ENCODE measurements around the gene PHKG2. TPM values are rescaled to one million over a fixed set of nuclear protein-coding genes. Genes with fewer than 3 reads are reported as not detected.

Gene PHKG2
- total RNA-seq, 4 donors from 2014 or later: 38.9 to 94.1 (median 57.7) TPM

DNA sequence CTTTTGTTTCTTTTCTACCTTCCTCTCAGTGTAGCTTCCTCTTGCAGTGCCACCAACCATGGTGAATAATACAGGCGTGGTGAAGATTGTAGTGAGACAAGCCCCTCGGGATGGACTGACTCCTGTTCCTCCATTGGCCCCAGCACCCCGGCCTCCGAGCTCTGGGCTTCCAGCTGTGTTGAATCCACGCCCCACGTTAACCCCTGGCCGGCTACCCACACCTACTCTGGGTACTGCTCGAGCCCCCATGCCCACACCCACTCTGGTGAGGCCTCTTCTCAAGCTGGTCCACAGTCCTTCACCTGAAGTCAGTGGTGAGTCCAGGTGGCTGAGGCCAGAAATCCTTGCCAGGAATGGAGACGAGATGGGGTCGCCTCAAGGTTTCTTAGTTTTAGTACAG lies 25.3 kb upstream of the PHKG2 start:
- H3K4me1 ChIP-seq: peaks cover 0 to 17% (median 1%) of the 10 kb centered on the region in 4 donors
- H3K27ac ChIP-seq: peak overlapping the region in 1 of 4 donors; percentile 22
- H3K9me3 ChIP-seq: no peaks in the 10 kb centered on the region
- DNase-seq: peak in 2 of 3 donors; percentile 42 to 45
- H3K36me3 ChIP-seq: peaks cover 0 to 82% (median 3%) of the 10 kb centered on the region in 3 donors
- no peak for TF ChIP-seq POLR2A (IDR thresholded peaks at IDR 0.05)
- TF ChIP-seq, protein P1, sequence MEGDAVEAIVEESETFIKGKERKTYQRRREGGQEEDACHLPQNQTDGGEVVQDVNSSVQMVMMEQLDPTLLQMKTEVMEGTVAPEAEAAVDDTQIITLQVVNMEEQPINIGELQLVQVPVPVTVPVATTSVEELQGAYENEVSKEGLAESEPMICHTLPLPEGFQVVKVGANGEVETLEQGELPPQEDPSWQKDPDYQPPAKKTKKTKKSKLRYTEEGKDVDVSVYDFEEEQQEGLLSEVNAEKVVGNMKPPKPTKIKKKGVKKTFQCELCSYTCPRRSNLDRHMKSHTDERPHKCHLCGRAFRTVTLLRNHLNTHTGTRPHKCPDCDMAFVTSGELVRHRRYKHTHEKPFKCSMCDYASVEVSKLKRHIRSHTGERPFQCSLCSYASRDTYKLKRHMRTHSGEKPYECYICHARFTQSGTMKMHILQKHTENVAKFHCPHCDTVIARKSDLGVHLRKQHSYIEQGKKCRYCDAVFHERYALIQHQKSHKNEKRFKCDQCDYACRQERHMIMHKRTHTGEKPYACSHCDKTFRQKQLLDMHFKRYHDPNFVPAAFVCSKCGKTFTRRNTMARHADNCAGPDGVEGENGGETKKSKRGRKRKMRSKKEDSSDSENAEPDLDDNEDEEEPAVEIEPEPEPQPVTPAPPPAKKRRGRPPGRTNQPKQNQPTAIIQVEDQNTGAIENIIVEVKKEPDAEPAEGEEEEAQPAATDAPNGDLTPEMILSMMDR (IDR thresholded peaks at IDR 0.05): no peak
- H3K27me3 ChIP-seq: no peaks in the 10 kb centered on the region
- H3K4me3 ChIP-seq: no peak overlapping the region

DNA sequence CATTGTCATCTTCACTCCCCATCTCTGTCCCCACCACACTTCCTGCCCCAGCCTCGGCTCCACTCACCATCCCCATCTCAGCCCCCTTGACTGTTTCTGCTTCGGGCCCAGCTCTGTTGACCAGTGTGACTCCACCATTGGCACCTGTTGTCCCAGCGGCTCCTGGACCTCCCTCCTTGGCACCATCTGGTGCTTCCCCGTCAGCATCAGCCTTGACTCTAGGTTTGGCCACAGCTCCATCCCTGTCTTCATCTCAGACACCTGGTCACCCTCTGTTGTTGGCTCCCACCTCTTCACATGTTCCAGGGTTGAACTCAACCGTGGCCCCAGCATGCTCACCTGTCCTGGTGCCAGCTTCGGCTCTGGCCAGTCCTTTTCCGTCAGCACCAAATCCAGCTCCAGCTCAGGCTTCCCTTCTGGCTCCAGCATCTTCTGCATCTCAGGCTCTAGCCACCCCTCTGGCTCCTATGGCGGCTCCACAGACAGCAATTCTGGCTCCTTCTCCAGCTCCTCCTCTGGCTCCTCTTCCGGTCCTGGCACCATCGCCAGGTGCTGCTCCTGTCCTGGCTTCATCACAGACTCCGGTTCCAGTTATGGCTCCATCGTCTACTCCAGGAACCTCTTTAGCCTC lies 24.4 kb upstream of the PHKG2 start:
- no peak overlapping the region for H3K4me3 ChIP-seq
- TF ChIP-seq POLR2A (IDR thresholded peaks at IDR 0.05): no peak
- TF ChIP-seq, protein P1 (IDR thresholded peaks at IDR 0.05): no peak
- H3K4me1 ChIP-seq: peaks cover 0 to 18% (median 1%) of the 10 kb centered on the region in 4 donors
- H3K36me3 ChIP-seq: peaks cover 0 to 76% (median 3%) of the 10 kb centered on the region in 3 donors
- no peaks in the 10 kb centered on the region for H3K9me3 ChIP-seq
- peak in 2 of 3 donors; percentile 42 for DNase-seq
- H3K27me3 ChIP-seq: no peaks in the 10 kb centered on the region
- H3K27ac ChIP-seq: peak overlapping the region in 1 of 4 donors; percentile 78

GRCh38 chr16:30724641-30725417 lies 23.4 kb upstream of the PHKG2 start:
- H3K4me3 ChIP-seq: no peak overlapping the region
- H3K4me1 ChIP-seq: peaks cover 0 to 26% (median 1%) of the 10 kb centered on the region in 4 donors
- peak overlapping the region in 3 of 4 donors; percentile 50 to 78 (median 64) for H3K27ac ChIP-seq
- H3K36me3 ChIP-seq: peaks cover 0 to 76% (median 3%) of the 10 kb centered on the region in 3 donors
- H3K27me3 ChIP-seq: no peaks in the 10 kb centered on the region
- DNase-seq: peak in 2 of 3 donors; percentile 64 to 68
- H3K9me3 ChIP-seq: no peaks in the 10 kb centered on the region
- TF ChIP-seq POLR2A (IDR thresholded peaks at IDR 0.05): no peak
- TF ChIP-seq, protein P1 (IDR thresholded peaks at IDR 0.05): no peak

GRCh38 chr16:30725418-30725792 lies 22.8 kb upstream of the PHKG2 start:
- Histone ChIP-seq H3K27ac (peak overlapping the region in 3 of 4 donors; percentile 50 to 78 (median 64)), H3K9me3 (no peaks in the 10 kb centered on the region), H3K36me3 (peaks cover 0 to 76% (median 3%) of the 10 kb centered on the region in 3 donors), H3K4me3 (no peak overlapping the region), H3K4me1 (peaks cover 0 to 27% (median 1%) of the 10 kb centered on the region in 4 donors), H3K27me3 (no peaks in the 10 kb centered on the region)
- DNase-seq: no peak
- TF ChIP-seq, protein P1 (IDR thresholded peaks at IDR 0.05): peak in 1 of 6 experiments; percentile 8
- no peak for TF ChIP-seq POLR2A (IDR thresholded peaks at IDR 0.05)

GRCh38 chr16:30728321-30728720 lies 19.9 kb upstream of the PHKG2 start:
- Histone ChIP-seq H3K36me3 (peaks cover 0 to 76% (median 0%) of the 10 kb centered on the region in 3 donors), H3K9me3 (no peaks in the 10 kb centered on the region)

More at GRCh38 chr16:30728321-30728720, 19.9 kb upstream of the PHKG2 start:
- H3K4me1 ChIP-seq: peaks cover 0 to 27% (median 1%) of the 10 kb centered on the region in 4 donors
- H3K27me3 ChIP-seq: no peaks in the 10 kb centered on the region
- DNase-seq: no peak
- TF ChIP-seq POLR2A (IDR thresholded peaks at IDR 0.05): no peak
- TF ChIP-seq, protein P1 (IDR thresholded peaks at IDR 0.05): no peak
- H3K4me3 ChIP-seq: no peak overlapping the region
- no peak overlapping the region for H3K27ac ChIP-seq

Measured in Peyer's patch (tissue), 4 donors.